ENCODE data around the gene TJP1. TPM values are rescaled to one million over a fixed set of nuclear protein-coding genes. Genes with fewer than 3 reads are reported as not detected.
"Not testable (repeated sequence)": the region's sequence is repeated elsewhere in the genome, so short reads cannot be mapped to it uniquely, and the experiment has no call there.

Gene TJP1
- total RNA-seq, 1 experiment from 2014 or later = 181 TPM

- H3K4me1 Mint-ChIP-seq (ENCODE audit: low read depth, unreplicated experiment) = peaks cover 22% of the 10 kb centered on the region
- ChIA-PET POLR2A (no interaction called here), CTCF (no interaction called here)
- no TSS peak for BruUV-seq (replicated peaks)
- intact Hi-C loops (cut with micrococcal nuclease; ENCODE audit: unreplicated experiment) = loop anchor here (10.0 kb wide), 1 partner anchor 45 kb away; no protein-coding TSS in a partner anchor
- no peak for DNase-seq
- no peaks in the 10 kb centered on the region for H3K9me3 ChIP-seq
- H3K4me1 ChIP-seq = peaks cover 6% of the 10 kb centered on the region
- no peaks in the 10 kb centered on the region for H3K9me3 Mint-ChIP-seq (ENCODE audit: unreplicated experiment)
- no peaks in the 10 kb centered on the region for H3K27me3 Mint-ChIP-seq (ENCODE audit: insufficient read depth, unreplicated experiment)
- H3K4me3 ChIP-seq (ENCODE audit: low read depth, low read length) = no peak overlapping the region
- peaks cover 7% of the 10 kb centered on the region for H3K36me3 ChIP-seq (ENCODE audit: control insufficient read depth, insufficient read depth, low read length)
- H3K36me3 Mint-ChIP-seq (ENCODE audit: insufficient read depth, unreplicated experiment) = peaks cover 88% of the 10 kb centered on the region
- no peak overlapping the region for H3K4me3 Mint-ChIP-seq (ENCODE audit: unreplicated experiment)
- no peaks in the 10 kb centered on the region for H3K27me3 ChIP-seq (replicated peaks; ENCODE audit: control insufficient read depth, insufficient read depth, low read length)
- H3K27ac Mint-ChIP-seq (ENCODE audit: unreplicated experiment) = no peak overlapping the region
- TF ChIP-seq, protein P1, sequence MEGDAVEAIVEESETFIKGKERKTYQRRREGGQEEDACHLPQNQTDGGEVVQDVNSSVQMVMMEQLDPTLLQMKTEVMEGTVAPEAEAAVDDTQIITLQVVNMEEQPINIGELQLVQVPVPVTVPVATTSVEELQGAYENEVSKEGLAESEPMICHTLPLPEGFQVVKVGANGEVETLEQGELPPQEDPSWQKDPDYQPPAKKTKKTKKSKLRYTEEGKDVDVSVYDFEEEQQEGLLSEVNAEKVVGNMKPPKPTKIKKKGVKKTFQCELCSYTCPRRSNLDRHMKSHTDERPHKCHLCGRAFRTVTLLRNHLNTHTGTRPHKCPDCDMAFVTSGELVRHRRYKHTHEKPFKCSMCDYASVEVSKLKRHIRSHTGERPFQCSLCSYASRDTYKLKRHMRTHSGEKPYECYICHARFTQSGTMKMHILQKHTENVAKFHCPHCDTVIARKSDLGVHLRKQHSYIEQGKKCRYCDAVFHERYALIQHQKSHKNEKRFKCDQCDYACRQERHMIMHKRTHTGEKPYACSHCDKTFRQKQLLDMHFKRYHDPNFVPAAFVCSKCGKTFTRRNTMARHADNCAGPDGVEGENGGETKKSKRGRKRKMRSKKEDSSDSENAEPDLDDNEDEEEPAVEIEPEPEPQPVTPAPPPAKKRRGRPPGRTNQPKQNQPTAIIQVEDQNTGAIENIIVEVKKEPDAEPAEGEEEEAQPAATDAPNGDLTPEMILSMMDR (IDR thresholded peaks at IDR 0.05; ENCODE audit: insufficient read depth in 1 of 2, low read depth in 1 of 2, low read length in 1 of 2, severe bottlenecking in 1 of 2, unreplicated experiment in 1 of 2) = no peak
Measured at GRCh38 chr15:29699791-29700190, 122.5 kb downstream of the TJP1 start.

DNA sequence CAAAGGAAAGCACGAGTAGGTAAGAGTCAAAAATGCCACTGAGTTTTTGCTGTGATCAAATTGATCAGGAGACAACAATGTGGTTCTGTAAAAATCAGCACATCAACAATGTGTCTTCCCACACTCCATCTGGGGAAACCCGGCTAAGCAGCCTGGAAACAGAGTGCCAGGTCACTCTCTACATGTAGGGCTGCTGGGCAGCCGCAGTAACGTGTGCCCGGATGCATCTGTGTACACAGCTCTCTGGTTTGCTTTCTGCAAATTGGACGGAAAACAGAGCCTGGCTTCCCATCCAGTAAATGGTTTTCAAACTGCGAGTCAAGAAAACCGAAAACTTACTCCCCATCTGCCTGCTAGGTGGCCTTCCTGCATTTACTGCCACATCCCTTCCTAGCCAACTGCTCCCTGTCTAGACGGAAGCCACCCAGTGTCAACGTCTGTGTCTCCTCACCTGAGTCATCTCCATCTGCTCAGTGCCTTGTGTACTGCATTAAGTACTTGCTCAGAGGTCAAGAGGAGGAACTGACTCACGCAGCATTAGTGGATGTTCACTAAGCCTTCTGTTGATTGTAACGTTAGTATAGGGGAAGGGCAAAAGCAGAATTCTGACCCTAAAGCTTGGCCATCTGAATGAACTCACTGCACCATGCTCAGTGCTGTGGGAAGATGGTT lies 124.1 kb downstream of the TJP1 start:
- Histone ChIP-seq H3K36me3 (ENCODE audit: control insufficient read depth, insufficient read depth, low read length) (peaks cover 4% of the 10 kb centered on the region; the same call in 1 of the 2 replicates), H3K9me3 (no peaks in the 10 kb centered on the region), H3K4me3 (ENCODE audit: low read depth, low read length) (no peak overlapping the region), H3K4me1 (peaks cover 6% of the 10 kb centered on the region), H3K27me3 (replicated peaks; ENCODE audit: control insufficient read depth, insufficient read depth, low read length) (no peaks in the 10 kb centered on the region)
- Mint-ChIP-seq H3K36me3 (ENCODE audit: insufficient read depth, unreplicated experiment) (peaks cover 77% of the 10 kb centered on the region), H3K4me1 (ENCODE audit: low read depth, unreplicated experiment) (peaks cover 22% of the 10 kb centered on the region), H3K4me3 (ENCODE audit: unreplicated experiment) (peak overlapping the region; percentile 25), H3K9me3 (ENCODE audit: unreplicated experiment) (no peaks in the 10 kb centered on the region), H3K27me3 (ENCODE audit: insufficient read depth, unreplicated experiment) (no peaks in the 10 kb centered on the region), H3K27ac (ENCODE audit: unreplicated experiment) (peak overlapping the region; percentile 62)
- ChIA-PET CTCF (interaction anchor here (0.9 to 1.2 kb wide), 2 partner anchors 227 to 228 kb away, joined by 3 to 4 read pairs; no protein-coding TSS in a partner anchor), POLR2A (no interaction called here)
- intact Hi-C loops (cut with micrococcal nuclease; ENCODE audit: unreplicated experiment) = loop anchor here (1.0 to 10.0 kb wide), 2 partner anchors 30 to 47 kb away; no protein-coding TSS in a partner anchor
- TF ChIP-seq, protein P1 (IDR thresholded peaks at IDR 0.05; ENCODE audit: insufficient read depth in 1 of 2, low read depth in 1 of 2, low read length in 1 of 2, severe bottlenecking in 1 of 2, unreplicated experiment in 1 of 2) = no peak
- peak; percentile 54 to 62 for DNase-seq
- no TSS peak for BruUV-seq (replicated peaks)

DNA sequence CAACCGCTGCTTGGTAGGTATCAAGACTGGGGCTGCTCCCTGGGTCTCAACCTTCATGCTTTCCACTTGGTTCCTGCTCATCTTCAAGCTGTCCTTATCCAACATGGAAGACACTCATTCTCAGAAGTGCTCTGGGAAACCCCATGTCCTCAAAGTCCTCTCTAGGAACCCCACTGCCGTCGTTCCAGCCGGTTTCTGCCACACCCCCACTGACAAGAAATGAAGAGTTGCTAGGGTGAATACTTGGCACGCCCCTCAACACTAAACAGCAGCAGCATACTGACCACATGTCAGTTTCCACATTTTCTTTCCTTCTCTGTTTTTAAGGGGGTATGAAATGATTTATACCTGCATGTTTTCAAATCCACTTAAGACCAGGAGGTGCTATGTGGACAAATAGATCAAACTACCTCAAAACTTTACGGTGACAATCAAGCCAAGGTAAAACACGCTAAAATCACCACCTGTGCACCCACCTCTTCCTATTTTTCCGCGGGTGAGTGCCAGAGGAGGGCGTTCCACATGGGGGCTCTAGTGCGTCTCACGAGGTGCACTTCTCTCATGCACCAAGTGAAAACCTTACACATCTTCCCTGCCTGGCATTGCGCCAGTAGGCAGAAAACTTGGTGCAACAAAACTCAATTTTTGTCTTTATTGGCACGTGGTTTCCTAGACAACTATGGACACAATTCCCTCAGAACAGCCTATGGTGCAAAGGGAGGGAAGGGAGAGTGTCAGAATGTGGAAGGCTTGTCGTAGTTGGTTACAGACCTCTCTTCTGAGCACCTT lies 125.1 kb downstream of the TJP1 start:
- no peak overlapping the region for H3K4me3 ChIP-seq (ENCODE audit: low read depth, low read length)
- peaks cover 6% of the 10 kb centered on the region for H3K4me1 ChIP-seq
- H3K9me3 ChIP-seq = no peaks in the 10 kb centered on the region
- Mint-ChIP-seq H3K27ac (ENCODE audit: unreplicated experiment) (peak overlapping the region; percentile 62), H3K4me3 (ENCODE audit: unreplicated experiment) (no peak overlapping the region), H3K27me3 (ENCODE audit: insufficient read depth, unreplicated experiment) (no peaks in the 10 kb centered on the region), H3K4me1 (ENCODE audit: low read depth, unreplicated experiment) (peaks cover 22% of the 10 kb centered on the region), H3K36me3 (ENCODE audit: insufficient read depth, unreplicated experiment) (peaks cover 76% of the 10 kb centered on the region), H3K9me3 (ENCODE audit: unreplicated experiment) (no peaks in the 10 kb centered on the region)
- ChIA-PET POLR2A (no interaction called here), CTCF (interaction anchor here (0.9 kb wide), 1 partner anchor 229 kb away, joined by 3 read pairs; no protein-coding TSS in a partner anchor)
- DNase-seq = no peak
- 0 out of 2 replicates have a peak, but pooled peaks cover 4% of the 10 kb centered on the region for H3K36me3 ChIP-seq (ENCODE audit: control insufficient read depth, insufficient read depth, low read length)
- no TSS peak for BruUV-seq (replicated peaks)
- intact Hi-C loops (cut with micrococcal nuclease; ENCODE audit: unreplicated experiment) = loop anchor here (10.0 kb wide), 1 partner anchor 48 kb away; no protein-coding TSS in a partner anchor
- TF ChIP-seq, protein P1 (IDR thresholded peaks at IDR 0.05; ENCODE audit: insufficient read depth in 1 of 2, low read depth in 1 of 2, low read length in 1 of 2, severe bottlenecking in 1 of 2, unreplicated experiment in 1 of 2) = no peak
- no peaks in the 10 kb centered on the region for H3K27me3 ChIP-seq (replicated peaks; ENCODE audit: control insufficient read depth, insufficient read depth, low read length)

- H3K27ac Mint-ChIP-seq (ENCODE audit: unreplicated experiment); H3K36me3 ChIP-seq (ENCODE audit: control insufficient read depth, insufficient read depth, low read length); POLR2A ChIA-PET; DNase-seq; H3K4me3 ChIP-seq (ENCODE audit: low read depth, low read length); H3K27me3 ChIP-seq (replicated peaks; ENCODE audit: control insufficient read depth, insufficient read depth, low read length); H3K9me3 Mint-ChIP-seq (ENCODE audit: unreplicated experiment); CTCF ChIA-PET; H3K4me3 Mint-ChIP-seq (ENCODE audit: unreplicated experiment); H3K27me3 Mint-ChIP-seq (ENCODE audit: insufficient read depth, unreplicated experiment); BruUV-seq (replicated peaks); H3K9me3 ChIP-seq; H3K4me1 ChIP-seq: not testable (repeated sequence)
- intact Hi-C loops (cut with micrococcal nuclease; ENCODE audit: unreplicated experiment) = loop anchor here (10.0 kb wide), 1 partner anchor 48 kb away; no protein-coding TSS in a partner anchor
- peaks cover 22% of the 10 kb centered on the region for H3K4me1 Mint-ChIP-seq (ENCODE audit: low read depth, unreplicated experiment)
- peaks cover 70% of the 10 kb centered on the region for H3K36me3 Mint-ChIP-seq (ENCODE audit: insufficient read depth, unreplicated experiment)
Measured at GRCh38 chr15:29696506-29696905, 125.8 kb downstream of the TJP1 start.
